Measurements from ENCODE around the gene FAM234B.

DNA sequence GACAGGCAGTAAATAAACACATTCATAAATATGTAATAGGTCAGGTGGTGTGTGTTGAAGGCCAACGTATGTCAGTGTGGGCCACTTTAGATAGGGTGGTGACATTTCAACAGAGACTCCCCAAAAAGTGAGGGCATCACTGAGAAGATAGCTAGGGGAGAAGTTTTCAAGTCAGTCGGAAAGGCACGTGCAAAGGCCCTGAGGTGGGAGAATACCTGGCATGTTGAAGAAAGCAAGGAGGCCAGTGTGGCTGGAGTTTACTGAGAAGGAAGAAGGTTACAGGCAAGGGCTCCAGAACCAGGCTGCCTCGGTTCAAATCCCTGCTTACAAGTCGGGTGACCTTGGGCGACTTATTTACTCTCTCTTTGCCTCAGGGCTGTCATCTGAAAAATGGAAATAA is 33.1 kb upstream of the FAM234B start:
- TF ChIP-seq GATA2 (IDR thresholded peaks at IDR 0.05; ENCODE audit: low read depth, low read length) (no peak), GATA3 (IDR thresholded peaks at IDR 0.05; ENCODE audit: low read depth, low read length) (no peak)
